CD4-positive, alpha-beta T cell treated with Interleukin-15 for 4 hours (primary cell): ENCODE measurements around the gene TREM2.
"Not testable (repeated sequence)": the region's sequence is repeated elsewhere in the genome, so short reads cannot be mapped to it uniquely, and the experiment has no call there.

Experiments
- DNase-seq: peaks from one replicate; pipeline ENCODE4 v3.0.0-alpha.2; 2020; ENCODE audit warnings: low spot score

TREM2 gene

GRCh38 chr6:41162687-41163418, at the start of gene TREM2:
Gene TREM2 (minus strand): TSS chr6:41163116. CDS start chr6:41163082, 34 bp downstream.
- DNase-seq, result no peak

GRCh38 chr6:41209547-41210320, 46.8 kb upstream of the TREM2 start:
- no peak for DNase-seq

GRCh38 chr6:41208439-41209106, 45.7 kb upstream of the TREM2 start:
- DNase-seq, result no peak

- no peak for DNase-seq
Measured at GRCh38 chr6:41204156-41204555, 41.2 kb upstream of the TREM2 start.

GRCh38 chr6:41201764-41202173, 38.9 kb upstream of the TREM2 start:
- DNase-seq, result no peak

- DNase-seq, result peak; percentile 47
Measured at GRCh38 chr6:41200901-41201763, 38.2 kb upstream of the TREM2 start, which contains the start of gene TREML2. Gene TREML2 (minus strand): TSS chr6:41201149. CDS start chr6:41201008, 141 bp downstream.

GRCh38 chr6:41200296-41200900, 37.5 kb upstream of the TREM2 start:
- peak; percentile 79 for DNase-seq

GRCh38 chr6:41199552-41200246, 36.8 kb upstream of the TREM2 start:
- peak; percentile 64 for DNase-seq

- DNase-seq, result no peak
Measured at GRCh38 chr6:41197234-41197633, 34.3 kb upstream of the TREM2 start.

GRCh38 chr6:41194386-41194785, 31.5 kb upstream of the TREM2 start:
- DNase-seq, result no peak

GRCh38 chr6:41193884-41194283, 31.0 kb upstream of the TREM2 start:
- no peak for DNase-seq

- no peak for DNase-seq
Measured at GRCh38 chr6:41193171-41193734, 30.3 kb upstream of the TREM2 start.

GRCh38 chr6:41191569-41191968, 28.7 kb upstream of the TREM2 start:
- peak; percentile 28 for DNase-seq

- no peak for DNase-seq
Measured at GRCh38 chr6:41190791-41191190, 27.9 kb upstream of the TREM2 start.

- DNase-seq, result no peak
Measured at GRCh38 chr6:41189967-41190366, 27.1 kb upstream of the TREM2 start.

- DNase-seq, result not testable (repeated sequence)
Measured at GRCh38 chr6:41189046-41189445, 26.1 kb upstream of the TREM2 start.

GRCh38 chr6:41187924-41188886, 25.3 kb upstream of the TREM2 start:
- no peak for DNase-seq

GRCh38 chr6:41186031-41186562, 23.2 kb upstream of the TREM2 start:
- DNase-seq, result no peak

GRCh38 chr6:41184761-41185160, 21.8 kb upstream of the TREM2 start:
- DNase-seq, result no peak
